Memory B cell (primary cell): ENCODE results near the gene SLC17A2.
A peak's percentile ranks its signal among the peaks of the same experiment; 100 is the strongest.

ENCODE experiments used
- ATAC-seq: fragments of 150-1000 bp; cut with Tn5 transposase; 2 replicates; pipeline ENCODE4 v1.10.0; 2021; ENCODE audit warnings: low read depth, mild to moderate bottlenecking, moderate library complexity
- DNase-seq, 2 donors: peaks; one replicate each; pipeline ENCODE4 v3.0.0; 2022; ENCODE audit warnings: low spot score in 2 of 2
- H3K27ac Mint-ChIP-seq: one replicate; pipeline ENCODE4 v1.8.0; 2022; ENCODE audit warnings: mild to moderate bottlenecking, moderate library complexity, mixed read lengths
- H3K27me3 Mint-ChIP-seq: one replicate; pipeline ENCODE4 v1.8.0; 2022; ENCODE audit warnings: mixed read lengths
- H3K36me3 Mint-ChIP-seq: one replicate; pipeline ENCODE4 v1.8.0; 2022; ENCODE audit warnings: mild to moderate bottlenecking, mixed read lengths
- H3K4me1 Mint-ChIP-seq: one replicate; pipeline ENCODE4 v1.8.0; 2022; ENCODE audit warnings: mixed read lengths
- H3K4me3 Mint-ChIP-seq: one replicate; pipeline ENCODE4 v1.8.0; 2022; ENCODE audit warnings: mild to moderate bottlenecking, moderate library complexity, mixed read lengths
- H3K9me3 Mint-ChIP-seq: one replicate; pipeline ENCODE4 v1.8.0; 2022; ENCODE audit warnings: mixed read lengths

SLC17A2 gene

GRCh38 chr6:25898289-25898977 lies 32.1 kb downstream of the SLC17A2 start:
- Mint-ChIP-seq H3K4me1 (no peaks in the 10 kb centered on the region), H3K36me3 (no peaks in the 10 kb centered on the region), H3K4me3 (no peak overlapping the region), H3K27me3 (peaks cover 1% of the 10 kb centered on the region), H3K9me3 (no peaks in the 10 kb centered on the region), H3K27ac (no peak overlapping the region)
- DNase-seq (no peak), ATAC-seq (no peak)

- H3K4me3 Mint-ChIP-seq = no peak overlapping the region
- no peaks in the 10 kb centered on the region for H3K9me3 Mint-ChIP-seq
Measured at GRCh38 chr6:25896252-25896651, 34.2 kb downstream of the SLC17A2 start.

GRCh38 chr6:25895771-25896170 lies 34.7 kb downstream of the SLC17A2 start:
- no peak for ATAC-seq
- no peaks in the 10 kb centered on the region for H3K9me3 Mint-ChIP-seq
- H3K36me3 Mint-ChIP-seq = no peaks in the 10 kb centered on the region
- H3K27me3 Mint-ChIP-seq = peaks cover 5% of the 10 kb centered on the region
- DNase-seq = no peak
- no peaks in the 10 kb centered on the region for H3K4me1 Mint-ChIP-seq
- no peak overlapping the region for H3K4me3 Mint-ChIP-seq
- no peak overlapping the region for H3K27ac Mint-ChIP-seq

More at GRCh38 chr6:25896252-25896651, 34.2 kb downstream of the SLC17A2 start:
- no peak for DNase-seq
- H3K4me1 Mint-ChIP-seq = no peaks in the 10 kb centered on the region
- H3K27me3 Mint-ChIP-seq = peaks cover 5% of the 10 kb centered on the region
- H3K36me3 Mint-ChIP-seq = no peaks in the 10 kb centered on the region
- H3K27ac Mint-ChIP-seq = no peak overlapping the region
- ATAC-seq = no peak

- Mint-ChIP-seq H3K9me3 (no peaks in the 10 kb centered on the region), H3K36me3 (no peaks in the 10 kb centered on the region), H3K27ac (no peak overlapping the region), H3K4me1 (no peaks in the 10 kb centered on the region), H3K4me3 (no peak overlapping the region), H3K27me3 (peaks cover 5% of the 10 kb centered on the region)
- DNase-seq (no peak), ATAC-seq (no peak)
Measured at GRCh38 chr6:25893778-25894177, 36.7 kb downstream of the SLC17A2 start.

DNA sequence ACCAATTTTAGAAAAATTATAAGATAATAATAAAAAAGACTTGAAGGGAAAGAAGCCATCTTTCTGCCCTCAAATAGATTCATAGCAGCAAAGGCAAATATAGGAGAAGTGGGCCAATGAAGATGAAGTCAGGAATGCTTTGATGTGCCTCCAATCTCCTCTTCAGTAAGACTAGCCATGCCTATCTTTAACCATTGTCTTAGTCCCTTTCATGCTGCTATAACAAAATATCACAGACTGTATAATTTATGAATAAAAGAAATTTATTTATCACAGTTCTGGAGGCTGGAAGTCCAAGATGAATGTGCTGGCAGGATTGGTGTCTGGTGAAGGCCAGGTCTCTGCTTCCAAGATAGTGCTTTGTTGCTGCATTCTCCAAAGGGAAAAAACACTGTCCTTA lies 37.6 kb downstream of the SLC17A2 start:
- ATAC-seq (no peak), DNase-seq (no peak)
- no peaks in the 10 kb centered on the region for H3K36me3 Mint-ChIP-seq
- no peak overlapping the region for H3K27ac Mint-ChIP-seq
- no peak overlapping the region for H3K4me3 Mint-ChIP-seq
- H3K4me1 Mint-ChIP-seq = no peaks in the 10 kb centered on the region
- peaks cover 5% of the 10 kb centered on the region for H3K27me3 Mint-ChIP-seq
- no peaks in the 10 kb centered on the region for H3K9me3 Mint-ChIP-seq

DNA sequence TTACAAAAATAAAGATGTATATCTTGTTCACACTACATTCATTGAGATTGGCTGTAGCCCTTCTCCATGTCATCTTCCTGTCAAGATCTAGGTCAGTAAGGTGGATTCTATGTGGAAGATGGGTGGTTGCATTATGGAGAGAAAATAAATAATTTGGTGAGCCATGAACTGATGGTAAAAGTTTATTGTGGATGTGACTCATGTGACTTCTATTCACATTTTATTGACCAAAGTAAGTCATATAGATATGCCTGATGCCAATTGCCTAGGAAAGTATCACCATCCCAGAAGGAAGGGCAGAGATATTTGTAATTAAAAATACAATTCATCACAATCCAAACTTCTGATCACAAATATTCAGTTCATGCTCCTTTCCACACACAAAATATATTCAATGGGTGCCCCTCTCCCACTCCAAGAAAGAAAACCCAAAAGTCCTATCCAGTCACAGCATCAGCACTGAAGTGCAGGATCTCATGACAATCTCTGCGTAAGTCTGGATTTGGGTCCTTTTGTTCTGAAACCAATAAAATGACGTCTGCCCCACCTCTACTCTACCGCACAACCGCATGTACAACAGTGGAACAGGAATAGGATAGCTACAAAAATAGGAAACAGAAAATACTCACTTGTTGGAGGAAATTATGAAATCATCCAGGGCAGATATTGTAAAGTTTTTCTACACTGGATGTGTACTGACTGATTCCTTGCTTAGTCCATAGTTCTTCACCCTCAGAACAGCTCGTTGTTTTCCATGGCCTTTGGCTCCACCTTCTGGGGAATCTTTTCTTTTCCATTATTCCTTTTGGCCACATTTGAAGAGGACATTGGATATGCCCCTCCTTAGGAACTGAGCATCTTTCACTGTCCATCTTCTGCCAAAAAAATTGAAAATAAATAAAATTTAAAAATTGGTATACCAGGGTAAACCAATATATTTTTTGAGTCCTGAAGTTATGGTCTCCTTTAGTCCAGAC lies 40.3 kb downstream of the SLC17A2 start:
- Mint-ChIP-seq H3K27me3 (peaks cover 5% of the 10 kb centered on the region), H3K4me1 (no peaks in the 10 kb centered on the region), H3K27ac (no peak overlapping the region), H3K4me3 (no peak overlapping the region), H3K9me3 (peaks cover 2% of the 10 kb centered on the region), H3K36me3 (no peaks in the 10 kb centered on the region)
- DNase-seq (no peak), ATAC-seq (no peak)

GRCh38 chr6:25888626-25889025 lies 41.9 kb downstream of the SLC17A2 start:
- peaks cover 2% of the 10 kb centered on the region for H3K9me3 Mint-ChIP-seq
- no peaks in the 10 kb centered on the region for H3K36me3 Mint-ChIP-seq
- no peaks in the 10 kb centered on the region for H3K4me1 Mint-ChIP-seq
- H3K4me3 Mint-ChIP-seq = no peak overlapping the region
- H3K27me3 Mint-ChIP-seq = peaks cover 4% of the 10 kb centered on the region
- H3K27ac Mint-ChIP-seq = no peak overlapping the region
- no peak for DNase-seq
- ATAC-seq = no peak

DNA sequence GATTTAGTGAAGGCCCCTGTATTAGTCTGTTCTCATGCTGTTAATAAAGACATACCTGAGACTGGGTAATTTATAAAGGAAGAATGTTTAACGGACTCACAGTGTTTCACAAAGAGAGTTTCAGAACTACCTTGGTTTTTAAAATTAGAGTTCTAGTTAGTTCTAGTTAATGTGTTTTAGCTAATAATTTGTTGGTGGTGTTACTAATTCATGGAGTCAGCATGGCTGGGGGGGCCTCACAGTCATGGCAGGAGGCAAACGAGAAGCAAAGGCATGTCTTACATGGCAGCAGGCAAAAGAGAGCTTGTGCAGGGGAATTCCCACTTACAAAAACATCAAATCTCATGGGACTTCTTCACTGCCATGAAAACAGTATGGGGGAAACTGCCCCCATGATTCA lies 44.4 kb downstream of the SLC17A2 start:
- H3K9me3 Mint-ChIP-seq = peaks cover 2% of the 10 kb centered on the region
- no peaks in the 10 kb centered on the region for H3K36me3 Mint-ChIP-seq
- no peak overlapping the region for H3K27ac Mint-ChIP-seq

GRCh38 chr6:25883991-25884390 lies 46.5 kb downstream of the SLC17A2 start:
- Mint-ChIP-seq H3K36me3 (no peaks in the 10 kb centered on the region), H3K4me1 (no peaks in the 10 kb centered on the region), H3K4me3 (no peak overlapping the region), H3K27me3 (no peaks in the 10 kb centered on the region), H3K27ac (no peak overlapping the region), H3K9me3 (peaks cover 2% of the 10 kb centered on the region)
- no peak for DNase-seq
- no peak for ATAC-seq

More for the DNA sequence above, 44.4 kb downstream of the SLC17A2 start:
- no peak for DNase-seq
- Mint-ChIP-seq H3K4me3 (no peak overlapping the region), H3K4me1 (no peaks in the 10 kb centered on the region), H3K27me3 (no peaks in the 10 kb centered on the region)
- no peak for ATAC-seq

GRCh38 chr6:25883536-25883935 lies 47.0 kb downstream of the SLC17A2 start:
- Mint-ChIP-seq H3K36me3 (no peaks in the 10 kb centered on the region), H3K27ac (no peak overlapping the region), H3K9me3 (peaks cover 2% of the 10 kb centered on the region), H3K27me3 (peaks cover 3% of the 10 kb centered on the region), H3K4me3 (no peak overlapping the region), H3K4me1 (no peaks in the 10 kb centered on the region)
- DNase-seq (no peak), ATAC-seq (no peak)

- Mint-ChIP-seq H3K27ac (no peak overlapping the region), H3K27me3 (peaks cover 3% of the 10 kb centered on the region), H3K36me3 (no peaks in the 10 kb centered on the region), H3K9me3 (peaks cover 2% of the 10 kb centered on the region), H3K4me1 (no peaks in the 10 kb centered on the region), H3K4me3 (peak overlapping the region; percentile 69)
- DNase-seq (peak; percentile 1 to 10), ATAC-seq (peak; percentile 51)
Measured at GRCh38 chr6:25882051-25882496, 48.4 kb downstream of the SLC17A2 start.

DNA sequence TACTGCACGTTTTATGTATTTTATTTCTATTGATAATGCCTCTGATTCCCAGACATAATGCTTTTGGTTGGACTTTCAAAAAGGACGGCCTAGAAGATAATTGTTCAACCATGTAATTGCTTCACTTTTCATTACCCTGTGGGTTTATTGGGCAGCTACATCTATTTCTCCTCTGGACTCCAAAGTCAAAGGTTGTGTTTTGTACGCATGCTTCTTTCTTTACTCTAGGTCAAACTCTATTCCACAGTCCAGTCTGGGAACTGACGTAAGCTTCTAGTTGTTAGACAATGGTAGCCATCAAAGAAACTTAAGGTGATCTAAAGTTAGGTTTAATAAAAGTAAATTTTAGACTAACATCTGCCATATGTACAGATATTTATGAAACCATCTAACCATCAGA lies 49.9 kb downstream of the SLC17A2 start:
- H3K27ac Mint-ChIP-seq = no peak overlapping the region
- no peaks in the 10 kb centered on the region for H3K36me3 Mint-ChIP-seq
- ATAC-seq (no peak), DNase-seq (no peak)
- H3K4me3 Mint-ChIP-seq = no peak overlapping the region
- H3K27me3 Mint-ChIP-seq = peaks cover 7% of the 10 kb centered on the region
- no peaks in the 10 kb centered on the region for H3K4me1 Mint-ChIP-seq
- no peaks in the 10 kb centered on the region for H3K9me3 Mint-ChIP-seq

- Mint-ChIP-seq H3K27ac (no peak overlapping the region), H3K4me3 (no peak overlapping the region), H3K9me3 (no peaks in the 10 kb centered on the region), H3K36me3 (no peaks in the 10 kb centered on the region), H3K4me1 (no peaks in the 10 kb centered on the region), H3K27me3 (peaks cover 9% of the 10 kb centered on the region)
- ATAC-seq = no peak
- no peak for DNase-seq
Measured at GRCh38 chr6:25878721-25879322, 51.7 kb downstream of the SLC17A2 start.
